Kidney epithelial cell (primary cell): ENCODE data around the gene MTARC2. TPM values are rescaled to one million over a fixed set of nuclear protein-coding genes. Genes with fewer than 3 reads are reported as not detected.

Experiments
- DNase-seq: peaks from one replicate; pipeline ENCODE4 v3.0.0-alpha.2; 2010; ENCODE audit warnings: low read depth
- H3K27me3 ChIP-seq: 2 replicates; pipeline ENCODE4 v1.6.0; 2011; ENCODE audit warnings: low read length; ENCODE audit not compliant: control insufficient read depth, insufficient read depth
- H3K36me3 ChIP-seq: 2 replicates; pipeline ENCODE4 v1.5.1; 2011; ENCODE audit warnings: low read length; ENCODE audit not compliant: control insufficient read depth, insufficient read depth
- H3K4me3 ChIP-seq: 2 replicates; pipeline ENCODE4 v1.5.1; 2011; ENCODE audit warnings: low read depth, mild to moderate bottlenecking, control low read depth, low read length
- CTCF ChIP-seq: IDR thresholded peaks from 2 replicates; pipeline ENCODE4 v1.5.1; 2011; ENCODE audit warnings: mild to moderate bottlenecking, moderate library complexity, low read length, control low read depth, inconsistent platforms; ENCODE audit not compliant: insufficient read depth, poor library complexity, severe bottlenecking
- total RNA-seq: library from RNA; depleted of rRNA; stranded (reverse); fragments of >200 nt; gene quantifications from 2 replicates; pipeline ENCODE4 v1.2.3, GENCODE V29; 2015

MTARC2 gene
- total RNA-seq, 1 donor from 2014 or later, result 8.9 TPM

DNA sequence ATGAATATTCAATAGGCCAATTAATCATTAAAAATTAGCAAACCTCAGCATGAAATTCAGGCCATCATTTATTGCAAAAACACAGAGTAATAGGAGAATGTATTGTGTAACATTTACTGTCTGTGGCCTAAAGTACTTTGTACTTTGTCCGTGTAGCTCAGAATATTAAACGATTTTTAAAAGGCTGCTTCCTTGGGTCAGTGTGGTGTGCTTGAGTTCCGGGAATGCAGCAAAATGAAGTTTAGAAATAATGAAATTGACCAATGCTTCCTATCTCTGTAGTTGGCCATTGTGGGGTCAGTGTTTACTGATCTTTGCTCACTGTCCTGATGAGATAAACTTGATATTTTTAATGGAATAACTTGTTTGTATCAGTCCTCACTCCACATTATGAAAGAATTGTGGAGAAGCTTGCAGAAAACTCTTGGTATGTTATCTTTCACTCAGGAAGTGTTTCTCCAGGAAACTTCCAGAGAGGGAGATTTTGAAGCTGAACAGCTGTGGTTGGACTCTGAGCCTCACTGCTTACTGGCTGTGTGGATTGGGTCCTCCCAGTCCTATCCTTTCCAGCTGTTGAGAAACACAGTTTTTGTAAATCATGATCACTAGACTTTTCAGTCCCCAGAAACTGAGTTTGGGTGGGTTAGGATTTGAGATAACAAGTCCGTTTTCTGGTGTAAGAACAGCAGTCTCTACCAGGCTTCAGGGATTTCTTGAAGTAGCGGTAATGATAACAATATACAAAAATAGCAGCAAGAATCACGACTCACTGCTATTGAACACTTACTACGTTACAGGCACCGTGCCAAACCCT, 19.4 kb downstream of the MTARC2 start:
- Histone ChIP-seq H3K36me3 (no peaks in the 10 kb centered on the region), H3K27me3 (no peaks in the 10 kb centered on the region), H3K4me3 (no peak overlapping the region)
- DNase-seq, result no peak
- no peak for TF ChIP-seq CTCF

GRCh38 chr1:220768126-220768601, 20.0 kb downstream of the MTARC2 start:
- no peaks in the 10 kb centered on the region for H3K27me3 ChIP-seq
- no peak overlapping the region for H3K4me3 ChIP-seq
- H3K36me3 ChIP-seq, result no peaks in the 10 kb centered on the region
- TF ChIP-seq CTCF, result no peak
- no peak for DNase-seq

- H3K27me3 ChIP-seq, result no peaks in the 10 kb centered on the region
- TF ChIP-seq CTCF, result no peak
- DNase-seq, result no peak
- H3K4me3 ChIP-seq, result no peak overlapping the region
- H3K36me3 ChIP-seq, result no peaks in the 10 kb centered on the region
Observed at GRCh38 chr1:220769205-220769604, 21.1 kb downstream of the MTARC2 start.

DNA sequence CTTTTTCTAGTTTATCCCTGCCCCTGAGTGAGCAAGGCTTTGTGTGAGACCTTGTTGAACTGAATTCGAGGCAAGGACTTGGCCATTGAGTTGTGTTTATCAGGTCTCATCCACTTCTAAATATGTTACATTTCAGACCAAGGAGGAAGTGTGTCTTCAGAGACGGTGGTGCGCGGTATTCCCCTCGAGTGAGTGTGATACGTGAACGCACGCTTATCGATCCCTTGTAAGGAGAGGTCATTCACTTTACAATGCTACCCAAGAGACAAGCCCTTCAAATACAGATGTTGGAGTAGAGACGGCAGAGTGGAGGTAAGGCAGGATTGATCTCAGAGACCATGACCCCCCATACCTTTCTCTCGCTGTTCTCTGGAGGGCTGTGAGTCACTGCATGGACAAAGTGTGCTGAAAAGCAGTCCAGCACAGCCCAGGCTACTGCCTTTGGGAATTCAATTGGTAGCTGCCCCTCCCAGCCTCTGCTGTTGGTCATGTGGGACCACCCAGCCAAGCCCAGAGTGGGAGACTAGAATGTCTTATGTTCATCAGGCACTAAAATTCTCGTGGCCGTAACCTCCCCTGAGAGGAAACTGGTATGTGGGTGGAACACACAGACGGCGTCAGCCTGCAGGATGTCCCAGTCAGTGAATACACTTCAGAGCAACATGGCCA, 22.3 kb downstream of the MTARC2 start:
- Histone ChIP-seq H3K4me3 (no peak overlapping the region), H3K27me3 (no peaks in the 10 kb centered on the region), H3K36me3 (no peaks in the 10 kb centered on the region)
- no peak for TF ChIP-seq CTCF
- no peak for DNase-seq

- no peak for DNase-seq
- Histone ChIP-seq H3K36me3 (no peaks in the 10 kb centered on the region), H3K4me3 (no peak overlapping the region), H3K27me3 (no peaks in the 10 kb centered on the region)
- no peak for TF ChIP-seq CTCF
Observed at GRCh38 chr1:220772846-220773245, 24.7 kb downstream of the MTARC2 start.
